Psoas muscle (tissue), 8 donors: Measurements from ENCODE around the gene NFE2. TPM values are rescaled to one million over a fixed set of nuclear protein-coding genes. Genes with fewer than 3 reads are reported as not detected.

Experiments
- ATAC-seq, 4 donors: fragments of 200-7000 bp; cut with Tn5 transposase; one replicate each; pipeline ENCODE4 v1.9.1; 2020; ENCODE audit warnings: moderate library complexity in 3 of 4, mild to moderate bottlenecking in 2 of 4
- DNase-seq, 2 donors: peaks; one replicate each; pipeline ENCODE4 v3.0.0-alpha.2; 2020
- H3K27ac ChIP-seq: fragments of 200-600 bp; one replicate; pipeline ENCODE4 v1.8.0; 2022
- H3K27me3 ChIP-seq, 3 donors: fragments of 200-600 bp in 1 of 3; one replicate each; pipeline versions ENCODE4 v1.6.1 to v1.8.0; 2013 to 2022; ENCODE audit warnings: low read length in 2 of 3, mild to moderate bottlenecking in 2 of 3, moderate library complexity in 1 of 3; ENCODE audit not compliant: insufficient read depth in 3 of 3
- H3K36me3 ChIP-seq, 2 donors: fragments of 200-600 bp in 1 of 2; one replicate each; pipeline versions ENCODE4 v1.6.1 to v1.8.0; 2013 to 2022; ENCODE audit warnings: low read depth in 1 of 2, mild to moderate bottlenecking in 1 of 2, moderate library complexity in 1 of 2; ENCODE audit not compliant: insufficient read depth in 1 of 2
- H3K4me1 ChIP-seq: fragments of 200-600 bp; one replicate; pipeline ENCODE4 v1.8.0; 2022
- H3K4me3 ChIP-seq: fragments of 200-600 bp; one replicate; pipeline ENCODE4 v1.8.0; 2022; ENCODE audit warnings: mild to moderate bottlenecking
- H3K9me3 ChIP-seq: fragments of 200-600 bp; one replicate; pipeline ENCODE4 v1.8.0; 2022
- WGBS, 3 donors: extraction: QIAGEN DNeasy Blood & Tissue Kit; methylation state at CpG; one replicate each; pipeline versions ENCODE4 v1.1.6 to v1.1.7; 2013; 5-methylcytosine and 5-hydroxymethylcytosine counted together
- intact Hi-C, 2 donors: fragments of 100-400 bp; cut with DNase I; formaldehyde crosslinking; loops; one replicate each; pipeline versions ENCODE4 v1.11.0 to v1.14.2; 2022
- polyA plus RNA-seq, 3 donors: library from polyadenylated mRNA; stranded (reverse); fragments of 200-250 nt; gene quantifications; one replicate each; pipeline ENCODE4 v1.2.3, GENCODE V29; 2013
- total RNA-seq, 4 donors: library from RNA; stranded (reverse); fragmentation: NEBNext Ultra II Directional in 2 of 4; extraction: Animal tissue kit (Norgen Biotek cat#: 25700) in 2 of 4; gene quantifications; one replicate each; pipeline versions ENCODE4 v1.2.1 to v1.2.4, GENCODE V29; 2021 to 2023
- TF ChIP-seq, protein P1 (sequence below): fragments of 200-600 bp; IDR thresholded peaks from one replicate; pipeline ENCODE4 v1.8.0; 2022; ENCODE audit warnings: antibody characterized with exemption
- donor health status: healthy with polysubstance abuse.
- donor health status: DM: no; HTN: no; CAD: no; lungs with moderate emphysema.
- donor health status: Bipolar disorder and iron deficiency.
- donor health status: healthy.
- donor health status: DM: yes; HTN: yes; CAD: no.
- donor health status: DM: no; HTN: no; CAD: no.
- donor health status: DM: no; HTN: no; CAD: no.
- donor health status: DM: yes; HTN: yes; CAD: no.

Gene NFE2
- total and polyA plus RNA-seq, 7 donors = 0.10 to 1.6 (median 0.30) TPM

DNA sequence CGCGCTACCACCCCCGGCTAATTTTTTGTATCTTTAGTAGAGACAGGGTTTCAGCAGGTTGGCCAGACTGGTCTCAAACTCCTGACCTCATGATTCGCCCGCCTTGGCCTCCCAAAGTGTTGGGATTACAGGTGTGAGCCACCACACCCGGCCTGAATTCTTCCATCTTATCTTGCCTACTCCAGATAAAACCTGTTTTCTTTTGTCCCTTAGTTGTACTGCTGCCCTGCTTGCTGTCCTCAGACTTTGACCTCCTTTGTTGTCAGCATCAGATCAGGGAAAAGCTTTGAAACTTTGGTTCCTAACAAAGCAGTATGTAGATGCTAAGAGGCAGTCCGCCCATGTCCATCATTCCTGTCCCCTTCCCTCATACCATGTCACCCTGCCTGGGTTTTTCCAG lies 40.0 kb upstream of the NFE2 start:
- no peak overlapping the region for H3K4me3 ChIP-seq
- H3K4me1 ChIP-seq = peaks cover 36% of the 10 kb centered on the region
- H3K27ac ChIP-seq = no peak overlapping the region
- ATAC-seq (no peak), DNase-seq (no peak)
- no peaks in the 10 kb centered on the region for H3K27me3 ChIP-seq
- H3K36me3 ChIP-seq = peaks cover 7 to 45% of the 10 kb centered on the region in 2 donors
- intact Hi-C loops = no loop called here
- TF ChIP-seq, protein P1, sequence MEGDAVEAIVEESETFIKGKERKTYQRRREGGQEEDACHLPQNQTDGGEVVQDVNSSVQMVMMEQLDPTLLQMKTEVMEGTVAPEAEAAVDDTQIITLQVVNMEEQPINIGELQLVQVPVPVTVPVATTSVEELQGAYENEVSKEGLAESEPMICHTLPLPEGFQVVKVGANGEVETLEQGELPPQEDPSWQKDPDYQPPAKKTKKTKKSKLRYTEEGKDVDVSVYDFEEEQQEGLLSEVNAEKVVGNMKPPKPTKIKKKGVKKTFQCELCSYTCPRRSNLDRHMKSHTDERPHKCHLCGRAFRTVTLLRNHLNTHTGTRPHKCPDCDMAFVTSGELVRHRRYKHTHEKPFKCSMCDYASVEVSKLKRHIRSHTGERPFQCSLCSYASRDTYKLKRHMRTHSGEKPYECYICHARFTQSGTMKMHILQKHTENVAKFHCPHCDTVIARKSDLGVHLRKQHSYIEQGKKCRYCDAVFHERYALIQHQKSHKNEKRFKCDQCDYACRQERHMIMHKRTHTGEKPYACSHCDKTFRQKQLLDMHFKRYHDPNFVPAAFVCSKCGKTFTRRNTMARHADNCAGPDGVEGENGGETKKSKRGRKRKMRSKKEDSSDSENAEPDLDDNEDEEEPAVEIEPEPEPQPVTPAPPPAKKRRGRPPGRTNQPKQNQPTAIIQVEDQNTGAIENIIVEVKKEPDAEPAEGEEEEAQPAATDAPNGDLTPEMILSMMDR = no peak
- 74 to 80% (median 79%) methylated on average over 7 of the region's 7 CpGs for WGBS, 3 donors
- no peaks in the 10 kb centered on the region for H3K9me3 ChIP-seq

DNA sequence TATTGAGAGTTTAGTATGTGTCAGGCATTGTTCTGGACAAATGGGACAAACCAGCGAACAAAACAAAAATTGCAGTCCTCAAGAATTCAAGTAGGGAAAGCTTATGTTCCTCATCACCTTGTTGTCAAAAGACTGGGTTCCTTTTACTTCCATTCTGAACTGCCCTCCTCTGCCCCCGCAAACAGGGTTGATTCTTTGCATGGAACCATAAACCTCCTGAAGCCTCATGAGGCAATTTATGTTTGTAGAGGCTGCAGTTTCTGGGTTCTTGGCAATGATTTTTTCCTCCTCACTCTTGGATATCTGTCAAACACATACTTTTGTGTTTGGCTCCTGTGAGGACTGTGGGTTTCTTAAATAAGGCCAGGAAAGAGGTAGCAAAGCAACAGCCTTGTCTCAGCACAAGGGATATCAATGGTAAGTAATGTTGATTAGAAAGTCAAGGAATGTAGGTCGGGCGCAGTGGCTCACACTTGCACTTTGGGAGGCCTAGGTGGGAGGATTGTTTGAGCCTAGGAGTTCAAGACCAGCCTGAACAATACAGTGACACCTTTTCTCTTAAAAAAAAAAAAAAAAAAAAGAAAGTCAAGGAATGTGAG lies 38.0 kb upstream of the NFE2 start:
- peaks cover 7 to 26% of the 10 kb centered on the region in 2 donors for H3K36me3 ChIP-seq
- TF ChIP-seq, protein P1 = no peak
- peaks cover 39% of the 10 kb centered on the region for H3K4me1 ChIP-seq
- ATAC-seq (no peak), DNase-seq (no peak)
- H3K4me3 ChIP-seq = no peak overlapping the region
- no peaks in the 10 kb centered on the region for H3K27me3 ChIP-seq
- intact Hi-C loops = no loop called here
- H3K27ac ChIP-seq = no peak overlapping the region
- 85 to 91% (median 90%) methylated on average over 4 of the region's 4 CpGs for WGBS, 3 donors
- H3K9me3 ChIP-seq = no peaks in the 10 kb centered on the region

DNA sequence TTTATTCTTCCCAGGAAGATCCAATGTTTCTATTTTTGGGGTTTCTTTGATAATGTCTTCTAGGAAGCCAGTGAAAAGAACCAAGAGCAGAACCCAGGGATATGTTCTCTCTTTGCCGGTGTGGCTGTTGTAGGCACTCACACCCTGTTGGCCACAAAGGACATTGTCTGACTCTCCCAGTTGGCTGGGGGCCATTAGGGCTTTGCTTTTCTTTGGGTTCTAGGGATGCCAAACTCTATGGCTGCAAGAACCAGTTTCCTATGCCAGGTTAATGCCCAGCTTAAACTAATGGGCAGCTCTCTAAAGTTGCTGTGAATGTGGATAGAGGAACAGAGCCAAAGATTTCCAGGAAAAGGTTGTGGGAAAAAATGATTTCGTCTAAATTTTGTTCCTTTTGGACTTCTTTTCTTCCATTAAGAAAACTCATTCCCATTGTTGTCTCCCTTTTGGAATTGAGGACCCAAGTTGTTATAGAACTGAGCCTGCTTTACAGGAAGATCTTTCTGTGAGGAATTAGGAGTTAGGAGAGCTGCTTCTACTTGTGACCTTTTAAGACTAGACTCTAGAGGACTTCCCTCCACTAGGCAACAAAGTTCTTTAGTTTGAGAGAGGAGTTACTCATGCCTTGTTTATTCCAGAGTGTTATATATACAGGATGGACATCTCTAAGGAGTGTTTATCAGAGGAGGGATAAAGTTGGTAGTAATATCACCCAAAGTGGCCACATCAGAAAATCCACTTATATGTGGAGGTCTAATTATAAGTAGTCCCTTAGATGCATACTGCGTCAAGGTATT lies 37.2 kb upstream of the NFE2 start:
- DNase-seq (peak in 1 of 2 donors; percentile 27), ATAC-seq (peak in 1 of 4 donors; percentile 23)
- 51 to 61% (median 51%) methylated on average over 3 of the region's 3 CpGs for WGBS, 3 donors
- peaks cover 1 to 19% of the 10 kb centered on the region in 2 donors for H3K36me3 ChIP-seq
- H3K4me1 ChIP-seq = peaks cover 39% of the 10 kb centered on the region
- TF ChIP-seq, protein P1 = no peak
- no peak overlapping the region for H3K4me3 ChIP-seq
- intact Hi-C loops = no loop called here
- H3K27me3 ChIP-seq = no peaks in the 10 kb centered on the region
- H3K27ac ChIP-seq = no peak overlapping the region
- no peaks in the 10 kb centered on the region for H3K9me3 ChIP-seq

DNA sequence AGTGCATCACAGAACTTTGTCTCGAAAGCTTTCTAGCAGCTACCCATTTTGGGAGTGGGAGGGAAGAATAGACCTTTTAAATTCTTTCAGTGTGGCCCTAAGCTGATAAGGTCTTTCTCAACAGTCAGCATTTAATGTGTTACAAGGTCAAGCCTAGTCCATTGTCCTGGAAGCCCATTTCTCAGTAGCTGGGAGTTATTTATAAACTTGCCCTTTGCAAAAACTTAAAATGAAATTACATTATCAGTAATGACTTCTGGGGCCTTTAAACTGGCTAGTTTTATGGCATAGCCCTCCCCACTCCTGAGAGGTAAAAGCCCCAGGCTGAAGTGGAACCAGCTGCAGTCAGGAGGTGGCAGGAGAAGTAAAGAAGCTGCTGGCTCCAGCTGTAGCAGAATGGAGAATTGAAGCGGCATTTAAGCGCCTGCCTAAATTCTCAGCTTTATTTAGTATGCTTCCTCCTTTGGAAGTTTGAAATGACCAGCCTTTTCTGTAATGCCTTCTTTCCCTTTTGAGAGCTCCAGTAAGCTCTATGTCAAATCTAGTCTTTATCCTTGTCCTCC lies 36.5 kb upstream of the NFE2 start:
- H3K4me3 ChIP-seq = no peak overlapping the region
- 38 to 62% (median 40%) methylated on average over 3 of the region's 3 CpGs for WGBS, 3 donors
- intact Hi-C loops = no loop called here
- no peaks in the 10 kb centered on the region for H3K27me3 ChIP-seq
- H3K36me3 ChIP-seq = peaks cover 0 to 12% of the 10 kb centered on the region in 2 donors
- DNase-seq = no peak
- TF ChIP-seq, protein P1 = peak; percentile 11
- H3K9me3 ChIP-seq = no peaks in the 10 kb centered on the region
- H3K27ac ChIP-seq = no peak overlapping the region
- ATAC-seq = peak in 3 of 4 donors; percentile 41 to 55 (median 52)
- peaks cover 39% of the 10 kb centered on the region for H3K4me1 ChIP-seq
